ENCODE measurements around the gene HNRNPA2B1. TPM values are rescaled to one million over a fixed set of nuclear protein-coding genes. Genes with fewer than 3 reads are reported as not detected.

The HNRNPA2B1 gene
- total RNA-seq, 1 experiment from 2014 or later = 1,137 TPM

DNA sequence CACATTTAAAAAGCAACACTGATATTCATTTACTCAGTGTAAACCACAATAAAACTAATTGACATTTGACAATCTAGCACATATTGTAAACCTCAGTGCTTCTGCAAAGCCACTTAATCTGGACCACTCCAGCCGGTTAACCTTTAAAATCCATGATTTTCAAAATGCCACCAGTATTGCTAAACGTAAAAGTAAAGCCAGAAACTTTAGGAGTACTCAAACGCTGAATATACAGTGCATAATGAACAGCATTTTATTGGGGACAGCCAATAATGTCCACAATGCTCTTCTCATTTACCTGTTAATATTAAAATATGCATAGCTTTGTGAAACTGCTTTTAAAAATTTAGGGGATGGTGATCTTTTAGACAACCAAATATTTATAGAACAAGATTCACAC is 10.8 kb downstream of the HNRNPA2B1 start:
- Histone ChIP-seq H3K4ac (ENCODE audit: low read depth, low read length) (no peak overlapping the region), H2AK5ac (ENCODE audit: insufficient read length, low read length) (no peak overlapping the region), H3K18ac (ENCODE audit: insufficient read length, low read depth, low read length) (no peak overlapping the region), H3K4me1 (ENCODE audit: insufficient read depth, low read length) (no peaks in the 10 kb centered on the region), H2BK15ac (ENCODE audit: low read depth, low read length) (no peak overlapping the region), H4K8ac (replicated peaks; ENCODE audit: insufficient read length, low read depth, low read length) (no peak overlapping the region), H4K20me1 (ENCODE audit: control insufficient read depth, insufficient read depth, insufficient read length) (no peaks in the 10 kb centered on the region), H3K14ac (ENCODE audit: insufficient read depth, low read length) (no peak overlapping the region), H3K9ac (ENCODE audit: extremely low read depth, insufficient read length, low read length) (no peak overlapping the region), H4K5ac (ENCODE audit: insufficient read length, low read depth, low read length) (no peak overlapping the region), H2BK20ac (ENCODE audit: low read depth, low read length, poor library complexity, severe bottlenecking) (no peak overlapping the region), H3K23ac (ENCODE audit: insufficient read length, low read depth, low read length) (no peak overlapping the region), H2BK5ac (ENCODE audit: insufficient read length, low read length) (no peak overlapping the region), H3K9me3 (ENCODE audit: control insufficient read depth, low read depth, low read length) (no peaks in the 10 kb centered on the region), H3K27me3 (ENCODE audit: insufficient read depth, low read length) (no peaks in the 10 kb centered on the region), H3K79me1 (ENCODE audit: insufficient read depth, low read depth, low read length, poor library complexity, severe bottlenecking) (peaks cover 3% of the 10 kb centered on the region), H2BK120ac (ENCODE audit: low read depth, low read length, poor library complexity, severe bottlenecking) (no peak overlapping the region), H3T11ph (ENCODE audit: low read length) (no peak overlapping the region), H3K23me2 (ENCODE audit: insufficient read length, low read depth, low read length, poor library complexity, severe bottlenecking) (no peaks in the 10 kb centered on the region), H2AFZ (ENCODE audit: low read length) (no peak overlapping the region), H2BK12ac (ENCODE audit: insufficient read length, low read depth, low read length) (no peak overlapping the region), H3K79me2 (ENCODE audit: insufficient read depth, low read length) (peaks cover 5% of the 10 kb centered on the region; the same call in 1 of the 2 replicates), H3K27ac (ENCODE audit: insufficient read length, low read depth, low read length) (no peak overlapping the region), H3K56ac (ENCODE audit: insufficient read length, low read depth, low read length) (no peak overlapping the region), H4K91ac (ENCODE audit: insufficient read length, low read depth, low read length) (no peak overlapping the region), H3K4me2 (ENCODE audit: insufficient read depth, insufficient read length, low read length) (no peak overlapping the region)
- no peaks in the 10 kb centered on the region for H3K9me3 Mint-ChIP-seq
- H3K4me3 Mint-ChIP-seq = no peak overlapping the region
- 0 out of 7 replicates have a peak overlapping the region, but pooled peaks of 1 of the 3 experiments have one; percentile 40 for H3K27ac Mint-ChIP-seq
- no peaks in the 10 kb centered on the region; the same call in 1 of the 2 replicates for H3K27me3 Mint-ChIP-seq (ENCODE audit: low read depth)
- no peak for DNase-seq
- TF ChIP-seq, protein P1, sequence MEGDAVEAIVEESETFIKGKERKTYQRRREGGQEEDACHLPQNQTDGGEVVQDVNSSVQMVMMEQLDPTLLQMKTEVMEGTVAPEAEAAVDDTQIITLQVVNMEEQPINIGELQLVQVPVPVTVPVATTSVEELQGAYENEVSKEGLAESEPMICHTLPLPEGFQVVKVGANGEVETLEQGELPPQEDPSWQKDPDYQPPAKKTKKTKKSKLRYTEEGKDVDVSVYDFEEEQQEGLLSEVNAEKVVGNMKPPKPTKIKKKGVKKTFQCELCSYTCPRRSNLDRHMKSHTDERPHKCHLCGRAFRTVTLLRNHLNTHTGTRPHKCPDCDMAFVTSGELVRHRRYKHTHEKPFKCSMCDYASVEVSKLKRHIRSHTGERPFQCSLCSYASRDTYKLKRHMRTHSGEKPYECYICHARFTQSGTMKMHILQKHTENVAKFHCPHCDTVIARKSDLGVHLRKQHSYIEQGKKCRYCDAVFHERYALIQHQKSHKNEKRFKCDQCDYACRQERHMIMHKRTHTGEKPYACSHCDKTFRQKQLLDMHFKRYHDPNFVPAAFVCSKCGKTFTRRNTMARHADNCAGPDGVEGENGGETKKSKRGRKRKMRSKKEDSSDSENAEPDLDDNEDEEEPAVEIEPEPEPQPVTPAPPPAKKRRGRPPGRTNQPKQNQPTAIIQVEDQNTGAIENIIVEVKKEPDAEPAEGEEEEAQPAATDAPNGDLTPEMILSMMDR (conservative IDR thresholded peaks at IDR 0.05) = no peak
- H3K4me1 Mint-ChIP-seq = peaks cover 21 to 39% of the 10 kb centered on the region in 2 experiments
- peaks cover 57 to 88% (median 66%) of the 10 kb centered on the region in 3 experiments for H3K36me3 Mint-ChIP-seq (ENCODE audit: insufficient read depth in 1 of 3, low read depth in 3 of 3)
- WGBS (ENCODE audit: extremely low coverage, insufficient read length, low lambda C conversion rate) = no CpG with 5 or more reads among the region's 3 CpGs
